Panc1 (cell line): Measurements from ENCODE around the gene LIPM. TPM values are rescaled to one million over a fixed set of nuclear protein-coding genes. Genes with fewer than 3 reads are reported as not detected.

ENCODE experiments used
- ATAC-seq: fragments of 200-7000 bp; cut with Tn5 transposase; 2 replicates; pipeline ENCODE4 v1.9.1; 2020; ENCODE audit warnings: mild to moderate bottlenecking, moderate library complexity
- BruUV-seq: library from RNA; stranded (reverse); fragments of 400-500 nt; replicated peaks from 2 replicates; lab custom pipeline; 2021; lab: Mats Ljungman, UMichigan
- CTCF ChIA-PET: fragments of 300-600 bp; sonication (Branson Sonifier 250); formaldehyde crosslinking; loops from one replicate; lab custom pipeline; 2022; ENCODE audit warnings: antibody characterized with exemption; lab: Charles Lee
- POLR2A ChIA-PET: fragments of 300-600 bp; sonication (Branson Sonifier 250); formaldehyde crosslinking; loops from one replicate; lab custom pipeline; 2022; ENCODE audit warnings: antibody characterized with exemption; lab: Charles Lee
- DNase-seq: peaks from one replicate; pipeline ENCODE4 v3.0.0-alpha.2; 2010; ENCODE audit warnings: low read depth, low spot score
- H3K27ac ChIP-seq: 2 replicates; pipeline ENCODE4 v1.5.1; 2011; ENCODE audit warnings: mild to moderate bottlenecking, low read length, inconsistent platforms
- H3K27me3 ChIP-seq: fragments of 200-500 bp; sonication (Bioruptor generic); 2 replicates; pipeline ENCODE4 v1.6.0; 2014; ENCODE audit warnings: low read length, inconsistent platforms; ENCODE audit not compliant: control insufficient read depth, insufficient read depth
- H3K36me3 ChIP-seq: fragments of 200-500 bp; sonication (Bioruptor generic); 2 replicates; pipeline ENCODE4 v1.5.1; 2014; ENCODE audit warnings: inconsistent platforms, mild to moderate bottlenecking, low read length, moderate library complexity; ENCODE audit not compliant: control insufficient read depth, insufficient read depth
- H3K4me1 ChIP-seq: 2 replicates; pipeline ENCODE4 v1.5.1; 2011; ENCODE audit warnings: inconsistent platforms, mild to moderate bottlenecking, low read length, moderate library complexity; ENCODE audit not compliant: control insufficient read depth, insufficient read depth
- H3K4me3 ChIP-seq, 2 experiments: 2 replicates each; pipeline ENCODE4 v1.5.1; 2011 to 2012; ENCODE audit warnings: low read depth in 2 of 2, low read length in 2 of 2, mild to moderate bottlenecking in 2 of 2, inconsistent platforms in 1 of 2, moderate library complexity in 1 of 2
- H3K9me3 ChIP-seq: fragments of 200-500 bp; sonication (Bioruptor generic); 2 replicates; pipeline ENCODE4 v1.5.1; 2014; ENCODE audit warnings: low read depth, mild to moderate bottlenecking, inconsistent platforms, low read length, moderate library complexity; ENCODE audit not compliant: control insufficient read depth, insufficient read depth
- POLR2AphosphoS5 ChIP-seq: IDR thresholded peaks from 2 replicates; pipeline ENCODE4 v1.6.1; 2012; ENCODE audit warnings: mild to moderate bottlenecking, low read depth, low read length, moderate library complexity
- SIN3A ChIP-seq: IDR thresholded peaks from 2 replicates; pipeline ENCODE4 v1.6.1; 2012; ENCODE audit warnings: low read depth, mild to moderate bottlenecking, low read length, moderate library complexity, borderline replicate concordance; ENCODE audit not compliant: insufficient read depth
- TCF7L2 ChIP-seq: IDR thresholded peaks from 2 replicates; pipeline ENCODE4 v1.6.1; 2011; ENCODE audit warnings: mild to moderate bottlenecking, low read depth, low read length, inconsistent platforms
- in situ Hi-C: cut with HindIII; loops from 2 replicates; pipeline ENCODE4 v1.10.0; 2016; ENCODE audit warnings: low sequenced_read_pairs, low pct_unique_long_range_greater_than_20kb
- intact Hi-C: fragments of 100-400 bp; cut with micrococcal nuclease; formaldehyde crosslinking; loops from one replicate; pipeline ENCODE4 v1.10.0; 2022; ENCODE audit not compliant: unreplicated experiment
- total RNA-seq: library from RNA; stranded (reverse); gene quantifications from one replicate; pipeline ENCODE4 v1.2.1, GENCODE V29; 2021; ENCODE audit not compliant: unreplicated experiment
- TF ChIP-seq, protein P1 (sequence below), 2 experiments: IDR thresholded peaks; 2 replicates each; pipeline ENCODE4 v1.6.1; 2011 to 2012; ENCODE audit warnings: low read depth in 2 of 2, control low read depth in 1 of 2, low read length in 1 of 2, mild to moderate bottlenecking in 1 of 2, moderate library complexity in 1 of 2; ENCODE audit not compliant: insufficient read depth in 1 of 2
- TF ChIP-seq, protein P2 (sequence below): fragments of 450-650 bp; IDR thresholded peaks from 2 replicates; pipeline ENCODE4 v1.5.1; 2017; ENCODE audit warnings: mild to moderate bottlenecking

LIPM gene
- total RNA-seq, 1 experiment from 2014 or later: not detected

DNA sequence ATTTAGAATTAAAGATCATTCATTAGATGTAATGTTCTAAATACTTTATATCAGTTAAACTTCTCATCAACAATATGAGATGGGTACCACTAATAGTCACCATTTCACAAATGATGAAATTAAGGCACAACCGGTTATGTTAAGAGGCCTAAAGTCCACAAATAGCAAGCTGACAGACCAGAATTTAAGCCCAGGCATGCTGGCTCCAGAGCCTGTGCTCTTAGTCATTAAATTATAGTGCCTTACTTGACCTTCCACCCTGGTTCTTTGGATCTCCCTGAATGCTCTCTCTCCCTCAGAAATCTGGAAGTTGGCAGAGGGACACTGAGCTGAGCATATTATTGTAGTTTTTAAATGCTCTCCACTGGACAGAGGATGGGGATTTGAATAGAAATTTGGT lies 39.1 kb upstream of the LIPM start:
- TF ChIP-seq SIN3A: no peak
- TF ChIP-seq, protein P1, sequence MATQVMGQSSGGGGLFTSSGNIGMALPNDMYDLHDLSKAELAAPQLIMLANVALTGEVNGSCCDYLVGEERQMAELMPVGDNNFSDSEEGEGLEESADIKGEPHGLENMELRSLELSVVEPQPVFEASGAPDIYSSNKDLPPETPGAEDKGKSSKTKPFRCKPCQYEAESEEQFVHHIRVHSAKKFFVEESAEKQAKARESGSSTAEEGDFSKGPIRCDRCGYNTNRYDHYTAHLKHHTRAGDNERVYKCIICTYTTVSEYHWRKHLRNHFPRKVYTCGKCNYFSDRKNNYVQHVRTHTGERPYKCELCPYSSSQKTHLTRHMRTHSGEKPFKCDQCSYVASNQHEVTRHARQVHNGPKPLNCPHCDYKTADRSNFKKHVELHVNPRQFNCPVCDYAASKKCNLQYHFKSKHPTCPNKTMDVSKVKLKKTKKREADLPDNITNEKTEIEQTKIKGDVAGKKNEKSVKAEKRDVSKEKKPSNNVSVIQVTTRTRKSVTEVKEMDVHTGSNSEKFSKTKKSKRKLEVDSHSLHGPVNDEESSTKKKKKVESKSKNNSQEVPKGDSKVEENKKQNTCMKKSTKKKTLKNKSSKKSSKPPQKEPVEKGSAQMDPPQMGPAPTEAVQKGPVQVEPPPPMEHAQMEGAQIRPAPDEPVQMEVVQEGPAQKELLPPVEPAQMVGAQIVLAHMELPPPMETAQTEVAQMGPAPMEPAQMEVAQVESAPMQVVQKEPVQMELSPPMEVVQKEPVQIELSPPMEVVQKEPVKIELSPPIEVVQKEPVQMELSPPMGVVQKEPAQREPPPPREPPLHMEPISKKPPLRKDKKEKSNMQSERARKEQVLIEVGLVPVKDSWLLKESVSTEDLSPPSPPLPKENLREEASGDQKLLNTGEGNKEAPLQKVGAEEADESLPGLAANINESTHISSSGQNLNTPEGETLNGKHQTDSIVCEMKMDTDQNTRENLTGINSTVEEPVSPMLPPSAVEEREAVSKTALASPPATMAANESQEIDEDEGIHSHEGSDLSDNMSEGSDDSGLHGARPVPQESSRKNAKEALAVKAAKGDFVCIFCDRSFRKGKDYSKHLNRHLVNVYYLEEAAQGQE (IDR thresholded peaks at IDR 0.05; ENCODE audit: insufficient read depth in 1 of 2, low read depth in 2 of 2, low read length in 1 of 2): no peak
- no peak for TF ChIP-seq POLR2AphosphoS5
- TF ChIP-seq, protein P2, sequence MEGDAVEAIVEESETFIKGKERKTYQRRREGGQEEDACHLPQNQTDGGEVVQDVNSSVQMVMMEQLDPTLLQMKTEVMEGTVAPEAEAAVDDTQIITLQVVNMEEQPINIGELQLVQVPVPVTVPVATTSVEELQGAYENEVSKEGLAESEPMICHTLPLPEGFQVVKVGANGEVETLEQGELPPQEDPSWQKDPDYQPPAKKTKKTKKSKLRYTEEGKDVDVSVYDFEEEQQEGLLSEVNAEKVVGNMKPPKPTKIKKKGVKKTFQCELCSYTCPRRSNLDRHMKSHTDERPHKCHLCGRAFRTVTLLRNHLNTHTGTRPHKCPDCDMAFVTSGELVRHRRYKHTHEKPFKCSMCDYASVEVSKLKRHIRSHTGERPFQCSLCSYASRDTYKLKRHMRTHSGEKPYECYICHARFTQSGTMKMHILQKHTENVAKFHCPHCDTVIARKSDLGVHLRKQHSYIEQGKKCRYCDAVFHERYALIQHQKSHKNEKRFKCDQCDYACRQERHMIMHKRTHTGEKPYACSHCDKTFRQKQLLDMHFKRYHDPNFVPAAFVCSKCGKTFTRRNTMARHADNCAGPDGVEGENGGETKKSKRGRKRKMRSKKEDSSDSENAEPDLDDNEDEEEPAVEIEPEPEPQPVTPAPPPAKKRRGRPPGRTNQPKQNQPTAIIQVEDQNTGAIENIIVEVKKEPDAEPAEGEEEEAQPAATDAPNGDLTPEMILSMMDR: no peak
- no peak for TF ChIP-seq TCF7L2
- Histone ChIP-seq H3K9me3 (no peaks in the 10 kb centered on the region), H3K27me3 (no peaks in the 10 kb centered on the region), H3K4me1 (no peaks in the 10 kb centered on the region), H3K27ac (no peak overlapping the region), H3K36me3 (no peaks in the 10 kb centered on the region), H3K4me3 (no peak overlapping the region)
- ATAC-seq: no peak
- in situ Hi-C loops: no loop called here
- ChIA-PET CTCF (no interaction called here), POLR2A (no interaction called here)
- DNase-seq: no peak
- intact Hi-C loops: no loop called here
- BruUV-seq: no TSS peak

DNA sequence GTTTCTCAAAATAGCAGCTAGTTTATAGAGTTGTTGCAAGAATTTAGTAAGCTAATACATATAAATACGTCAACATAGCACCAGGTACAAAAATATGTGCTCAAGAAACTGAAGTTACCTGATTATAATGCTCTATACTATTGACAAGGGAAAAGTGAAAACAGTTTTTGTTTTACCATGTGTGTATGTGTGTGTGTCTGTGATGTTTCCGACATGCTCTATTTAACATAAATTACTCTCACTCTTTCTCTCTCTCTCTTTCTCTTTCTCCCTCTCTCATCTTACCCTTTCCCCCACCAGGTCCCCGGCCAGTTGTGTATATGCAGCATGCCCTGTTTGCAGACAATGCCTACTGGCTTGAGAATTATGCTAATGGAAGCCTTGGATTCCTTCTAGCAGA lies 38.4 kb upstream of the LIPM start:
- Histone ChIP-seq H3K27ac (no peak overlapping the region), H3K4me1 (no peaks in the 10 kb centered on the region), H3K36me3 (no peaks in the 10 kb centered on the region), H3K9me3 (no peaks in the 10 kb centered on the region), H3K4me3 (no peak overlapping the region), H3K27me3 (no peaks in the 10 kb centered on the region)
- no TSS peak for BruUV-seq
- in situ Hi-C loops: no loop called here
- intact Hi-C loops: no loop called here
- ChIA-PET CTCF (no interaction called here), POLR2A (no interaction called here)
- no peak for ATAC-seq
- DNase-seq: no peak
- TF ChIP-seq, protein P2: no peak
- TF ChIP-seq, protein P1 (IDR thresholded peaks at IDR 0.05; ENCODE audit: insufficient read depth in 1 of 2, low read depth in 2 of 2, low read length in 1 of 2): no peak
- no peak for TF ChIP-seq TCF7L2
- no peak for TF ChIP-seq POLR2AphosphoS5
- no peak for TF ChIP-seq SIN3A
